Astrocyte (in vitro differentiated cells and primary cell): Measurements from ENCODE around the gene CCNB3. TPM values are rescaled to one million over a fixed set of nuclear protein-coding genes. Genes with fewer than 3 reads are reported as not detected.
"Not testable (repeated sequence)": the region's sequence is repeated elsewhere in the genome, so short reads cannot be mapped to it uniquely, and the experiment has no call there.

Experiments
- DNase-seq: peaks from one replicate; pipeline ENCODE4 v3.0.0-alpha.2; 2010; ENCODE audit warnings: low read depth
- FAIRE-seq: peaks from 2 replicates; lab custom pipeline; 2011; peaks lifted over from hg19 to GRCh38; lab: Jason Lieb, UNC
- H2AFZ ChIP-seq: 2 replicates; pipeline ENCODE4 v1.6.0; 2012; ENCODE audit warnings: low read depth, low read length, inconsistent platforms
- H3K27ac ChIP-seq: 2 replicates; pipeline ENCODE4 v1.5.1; 2011; ENCODE audit warnings: low read depth, low read length, inconsistent platforms
- H3K27me3 ChIP-seq: 2 replicates; pipeline ENCODE4 v1.6.0; 2011; ENCODE audit warnings: low read length, inconsistent platforms; ENCODE audit not compliant: insufficient read depth
- H3K36me3 ChIP-seq: 2 replicates; pipeline ENCODE4 v1.5.1; 2011; ENCODE audit warnings: low read length, inconsistent platforms; ENCODE audit not compliant: insufficient read depth
- H3K4me1 ChIP-seq: 2 replicates; pipeline ENCODE4 v1.5.1; 2011; ENCODE audit warnings: low read length, inconsistent platforms; ENCODE audit not compliant: insufficient read depth
- H3K4me2 ChIP-seq: 2 replicates; pipeline ENCODE4 v1.6.0; 2012; ENCODE audit warnings: low read length, inconsistent platforms
- H3K4me3 ChIP-seq: 2 replicates; pipeline ENCODE4 v1.5.1; 2011; ENCODE audit warnings: low read depth, mild to moderate bottlenecking, low read length, inconsistent platforms; ENCODE audit not compliant: insufficient read depth
- H3K79me2 ChIP-seq: 2 replicates; pipeline ENCODE4 v1.6.0; 2012; ENCODE audit warnings: mild to moderate bottlenecking, low read length, inconsistent platforms; ENCODE audit not compliant: insufficient read depth
- H3K9ac ChIP-seq: 2 replicates; pipeline ENCODE4 v1.6.0; 2012; ENCODE audit warnings: mild to moderate bottlenecking, low read length, inconsistent platforms
- H3K9me3 ChIP-seq: 2 replicates; pipeline ENCODE4 v1.5.1; 2012; ENCODE audit warnings: low read depth, mild to moderate bottlenecking, low read length, inconsistent platforms; ENCODE audit not compliant: insufficient read depth
- H4K20me1 ChIP-seq: 2 replicates; pipeline ENCODE4 v1.6.0; 2012; ENCODE audit warnings: low read length, inconsistent platforms; ENCODE audit not compliant: insufficient read depth
- H3K27ac Mint-ChIP-seq: one replicate; pipeline ENCODE4 v1.8.0; 2021; ENCODE audit warnings: mild to moderate bottlenecking, mixed read lengths; ENCODE audit not compliant: unreplicated experiment
- H3K27me3 Mint-ChIP-seq: one replicate; pipeline ENCODE4 v1.8.0; 2021; ENCODE audit warnings: low read depth, mixed read lengths; ENCODE audit not compliant: unreplicated experiment
- H3K36me3 Mint-ChIP-seq: one replicate; pipeline ENCODE4 v1.8.0; 2021; ENCODE audit warnings: low read depth, mixed read lengths; ENCODE audit not compliant: unreplicated experiment
- H3K4me1 Mint-ChIP-seq: one replicate; pipeline ENCODE4 v1.8.0; 2021; ENCODE audit warnings: low read depth, mixed read lengths; ENCODE audit not compliant: unreplicated experiment
- H3K4me3 Mint-ChIP-seq: one replicate; pipeline ENCODE4 v1.8.0; 2021; ENCODE audit warnings: mild to moderate bottlenecking, moderate library complexity, mixed read lengths; ENCODE audit not compliant: unreplicated experiment
- H3K9me3 Mint-ChIP-seq: one replicate; pipeline ENCODE4 v1.8.0; 2021; ENCODE audit warnings: mild to moderate bottlenecking, mixed read lengths; ENCODE audit not compliant: unreplicated experiment
- EZH2 ChIP-seq: IDR thresholded peaks from 2 replicates; pipeline ENCODE4 v1.6.1; 2012; ENCODE audit warnings: mild to moderate bottlenecking, low read length, inconsistent platforms; ENCODE audit not compliant: insufficient read depth
- total RNA-seq: library from RNA; stranded (reverse); gene quantifications from 2 replicates; pipeline ENCODE4 v1.2.1, GENCODE V29; 2021
- TF ChIP-seq, protein P1 (sequence below): IDR thresholded peaks from 2 replicates; pipeline ENCODE4 v1.5.1; 2011; ENCODE audit warnings: low read depth, mild to moderate bottlenecking, inconsistent platforms, low read length, moderate library complexity; ENCODE audit not compliant: insufficient read depth

Gene CCNB3
- total RNA-seq, 1 donor from 2014 or later: 0.16 TPM

DNA sequence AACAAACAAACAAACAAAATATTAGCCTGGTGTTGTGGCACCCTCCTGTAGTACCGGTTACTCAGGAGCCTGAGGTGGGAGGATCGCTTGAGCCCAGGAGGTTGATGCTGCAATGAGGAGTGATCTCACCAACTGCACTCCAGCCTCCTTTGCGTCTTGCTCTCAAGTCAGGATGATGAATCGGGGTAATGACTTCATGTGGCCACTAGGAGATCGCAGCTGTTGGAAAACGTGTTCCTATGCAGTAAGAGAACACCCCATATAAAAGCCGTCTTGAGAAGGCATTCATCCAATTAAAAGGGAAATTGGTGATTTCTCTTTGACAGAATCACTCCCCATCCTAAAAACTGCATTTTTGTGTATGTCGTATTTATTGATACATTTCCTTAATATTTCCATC lies 6.9 kb downstream of the CCNB3 start:
- Histone ChIP-seq H3K9me3 (no peaks in the 10 kb centered on the region), H3K9ac (no peak overlapping the region), H3K4me1 (no peaks in the 10 kb centered on the region), H4K20me1 (no peaks in the 10 kb centered on the region), H2AFZ (no peak overlapping the region), H3K4me3 (no peak overlapping the region), H3K27me3 (no peaks in the 10 kb centered on the region), H3K79me2 (no peaks in the 10 kb centered on the region), H3K4me2 (no peak overlapping the region), H3K27ac (no peak overlapping the region), H3K36me3 (no peaks in the 10 kb centered on the region)
- Mint-ChIP-seq H3K4me3 (no peak overlapping the region), H3K27me3 (no peaks in the 10 kb centered on the region), H3K4me1 (no peaks in the 10 kb centered on the region), H3K36me3 (no peaks in the 10 kb centered on the region), H3K27ac (no peak overlapping the region), H3K9me3 (no peaks in the 10 kb centered on the region)
- TF ChIP-seq, protein P1, sequence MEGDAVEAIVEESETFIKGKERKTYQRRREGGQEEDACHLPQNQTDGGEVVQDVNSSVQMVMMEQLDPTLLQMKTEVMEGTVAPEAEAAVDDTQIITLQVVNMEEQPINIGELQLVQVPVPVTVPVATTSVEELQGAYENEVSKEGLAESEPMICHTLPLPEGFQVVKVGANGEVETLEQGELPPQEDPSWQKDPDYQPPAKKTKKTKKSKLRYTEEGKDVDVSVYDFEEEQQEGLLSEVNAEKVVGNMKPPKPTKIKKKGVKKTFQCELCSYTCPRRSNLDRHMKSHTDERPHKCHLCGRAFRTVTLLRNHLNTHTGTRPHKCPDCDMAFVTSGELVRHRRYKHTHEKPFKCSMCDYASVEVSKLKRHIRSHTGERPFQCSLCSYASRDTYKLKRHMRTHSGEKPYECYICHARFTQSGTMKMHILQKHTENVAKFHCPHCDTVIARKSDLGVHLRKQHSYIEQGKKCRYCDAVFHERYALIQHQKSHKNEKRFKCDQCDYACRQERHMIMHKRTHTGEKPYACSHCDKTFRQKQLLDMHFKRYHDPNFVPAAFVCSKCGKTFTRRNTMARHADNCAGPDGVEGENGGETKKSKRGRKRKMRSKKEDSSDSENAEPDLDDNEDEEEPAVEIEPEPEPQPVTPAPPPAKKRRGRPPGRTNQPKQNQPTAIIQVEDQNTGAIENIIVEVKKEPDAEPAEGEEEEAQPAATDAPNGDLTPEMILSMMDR: no peak
- no peak for TF ChIP-seq EZH2
- no peak for DNase-seq
- no peak for FAIRE-seq

DNA sequence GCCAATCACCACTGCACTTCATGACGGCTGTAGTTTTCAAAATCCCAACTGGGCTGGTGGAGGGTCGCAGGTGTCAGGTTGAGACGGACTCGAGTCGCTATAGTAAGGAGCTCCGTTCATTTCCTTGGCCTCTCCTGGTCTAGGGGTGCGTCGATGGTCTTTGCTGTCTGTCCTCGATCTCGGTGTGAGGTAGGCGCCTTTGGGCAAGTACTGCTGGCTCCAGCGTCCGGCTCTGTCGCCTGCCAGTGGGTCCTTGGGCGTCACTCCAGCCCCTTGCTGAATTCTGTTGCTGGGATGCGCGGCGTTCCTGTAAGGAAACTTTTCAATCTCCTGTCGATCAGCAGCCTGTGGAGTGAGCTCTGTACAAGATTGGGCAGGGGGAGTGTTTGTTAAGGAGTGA lies 76.7 kb downstream of the CCNB3 start:
- H3K79me2 ChIP-seq: no peaks in the 10 kb centered on the region
- H3K27me3 ChIP-seq: no peaks in the 10 kb centered on the region
- H4K20me1 ChIP-seq: no peaks in the 10 kb centered on the region
- H3K9me3 ChIP-seq: no peaks in the 10 kb centered on the region
- H3K4me1 ChIP-seq: no peaks in the 10 kb centered on the region
- Mint-ChIP-seq H3K4me3 (no peak overlapping the region), H3K27ac (no peak overlapping the region), H3K36me3 (no peaks in the 10 kb centered on the region), H3K9me3 (no peaks in the 10 kb centered on the region), H3K4me1 (no peaks in the 10 kb centered on the region), H3K27me3 (no peaks in the 10 kb centered on the region)
- H3K4me2 ChIP-seq: no peak overlapping the region
- no peak overlapping the region for H3K4me3 ChIP-seq
- H3K36me3 ChIP-seq: no peaks in the 10 kb centered on the region
- H2AFZ ChIP-seq: no peak overlapping the region
- DNase-seq: no peak
- TF ChIP-seq, protein P1: no peak
- no peak for TF ChIP-seq EZH2
- FAIRE-seq: no peak
- H3K27ac ChIP-seq: no peak overlapping the region
- H3K9ac ChIP-seq: no peak overlapping the region

GRCh38 chrX:50327235-50327634 lies 122.7 kb downstream of the CCNB3 start:
- no peak overlapping the region for H3K27ac ChIP-seq

DNA sequence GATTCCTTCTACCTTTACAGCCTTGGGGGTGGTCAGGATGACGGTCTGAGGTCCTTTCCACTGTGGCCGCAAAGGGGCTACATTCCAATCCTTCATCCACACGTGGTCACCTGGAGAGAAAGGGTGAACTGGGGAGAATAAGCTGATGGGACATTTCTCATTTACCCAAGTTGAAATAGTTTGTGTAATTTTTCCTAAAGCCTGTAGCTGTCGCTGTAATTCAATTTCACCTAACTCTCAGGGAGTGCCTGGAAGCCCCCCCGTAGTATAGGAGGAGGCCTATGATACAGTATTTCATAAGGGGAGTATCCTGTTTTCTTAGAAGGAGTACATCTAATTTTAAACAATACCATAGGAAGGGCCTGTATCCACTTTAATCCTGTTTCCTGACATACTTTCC lies 128.1 kb downstream of the CCNB3 start:
- not testable (repeated sequence) for FAIRE-seq, H3K27me3 Mint-ChIP-seq, H3K9me3 ChIP-seq, H3K9me3 Mint-ChIP-seq, H3K27ac ChIP-seq, H3K4me1 Mint-ChIP-seq, H3K9ac ChIP-seq, H3K27ac Mint-ChIP-seq, H3K4me3 ChIP-seq, H3K27me3 ChIP-seq, H3K36me3 ChIP-seq, DNase-seq, H4K20me1 ChIP-seq, H3K79me2 ChIP-seq, H3K36me3 Mint-ChIP-seq, H3K4me3 Mint-ChIP-seq, H3K4me1 ChIP-seq, H3K4me2 ChIP-seq, H2AFZ ChIP-seq

More at GRCh38 chrX:50327235-50327634, 122.7 kb downstream of the CCNB3 start:
- no peaks in the 10 kb centered on the region for H3K27me3 ChIP-seq
- Mint-ChIP-seq H3K36me3 (no peaks in the 10 kb centered on the region), H3K9me3 (no peaks in the 10 kb centered on the region), H3K4me3 (no peak overlapping the region), H3K4me1 (no peaks in the 10 kb centered on the region), H3K27ac (no peak overlapping the region), H3K27me3 (peaks cover 2% of the 10 kb centered on the region)
- H2AFZ ChIP-seq: no peak overlapping the region
- H3K9me3 ChIP-seq: no peaks in the 10 kb centered on the region
- no peak overlapping the region for H3K4me2 ChIP-seq
- TF ChIP-seq, protein P1: no peak
- TF ChIP-seq EZH2: no peak
- FAIRE-seq: peak; percentile 92
- H3K79me2 ChIP-seq: no peaks in the 10 kb centered on the region
- H3K36me3 ChIP-seq: no peaks in the 10 kb centered on the region
- DNase-seq: no peak
- H3K9ac ChIP-seq: no peak overlapping the region
- H3K4me3 ChIP-seq: no peak overlapping the region
- H3K4me1 ChIP-seq: no peaks in the 10 kb centered on the region
- H4K20me1 ChIP-seq: no peaks in the 10 kb centered on the region
